ENCODE results near the gene GMEB2.
A peak's percentile ranks its signal among the peaks of the same experiment; 100 is the strongest.
"Not testable (repeated sequence)": the region's sequence is repeated elsewhere in the genome, so short reads cannot be mapped to it uniquely, and the experiment has no call there.

Gene GMEB2

GRCh38 chr20:63656451-63656850 lies 29.6 kb upstream of the GMEB2 start:
- DNase-seq: no peak

GRCh38 chr20:63655249-63655648 lies 28.3 kb upstream of the GMEB2 start:
- no peak for DNase-seq

- DNase-seq: no peak
These were observed 27.2 kb upstream of the GMEB2 start for GRCh38 chr20:63653974-63654668.

- peak; percentile 65 for DNase-seq
These were observed 26.4 kb upstream of the GMEB2 start, which contains the start of gene STMN3 for GRCh38 chr20:63653041-63653973. Gene STMN3, minus strand, starts transcription at chr20:63653424. Its CDS starts 79 bp downstream, at chr20:63653345.

DNA sequence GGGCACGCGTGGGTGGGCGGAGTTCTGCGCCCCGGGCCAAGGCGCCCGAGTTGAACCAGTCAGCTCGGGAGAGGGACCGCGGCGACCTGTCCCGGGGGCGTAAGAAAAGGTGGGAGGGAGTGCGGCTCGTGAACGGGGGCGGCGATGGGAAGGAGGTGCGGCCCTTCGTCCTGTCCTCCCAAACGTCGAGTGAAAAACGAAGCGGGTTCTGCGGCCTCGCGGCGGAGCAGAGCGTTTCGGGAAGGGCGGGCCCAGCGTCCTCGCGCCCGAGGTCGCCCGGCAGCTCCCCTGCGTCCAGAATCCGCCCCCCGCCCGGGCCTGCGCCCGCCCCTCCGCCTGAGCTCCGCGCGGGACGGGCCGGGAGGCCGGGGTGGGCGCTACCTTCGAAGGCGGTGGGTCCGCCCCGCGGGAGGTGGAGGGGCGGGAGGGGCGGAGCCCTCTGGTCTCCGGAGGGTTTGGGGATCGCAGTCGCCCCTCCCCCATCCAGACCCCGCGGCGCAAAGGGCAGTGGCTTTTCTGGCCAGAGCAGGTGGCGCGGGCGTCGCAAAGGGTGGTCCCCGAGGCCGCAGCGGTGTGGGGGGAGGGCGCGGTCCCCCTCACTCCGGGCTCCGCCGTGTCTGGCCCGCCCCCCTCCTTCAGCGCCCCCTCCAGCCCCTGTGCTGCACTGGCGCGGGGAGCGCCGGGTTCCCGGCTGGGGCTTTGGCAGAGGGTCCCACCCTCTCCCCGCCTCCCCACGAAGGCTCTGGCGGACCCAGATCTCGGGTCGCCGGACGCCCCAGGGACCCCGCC lies 25.5 kb upstream of the GMEB2 start:
- DNase-seq: no peak

- DNase-seq: no peak
These were observed 25.0 kb upstream of the GMEB2 start for GRCh38 chr20:63651942-63652191.

GRCh38 chr20:63650486-63650885 lies 23.6 kb upstream of the GMEB2 start:
- DNase-seq: not testable (repeated sequence)

DNA sequence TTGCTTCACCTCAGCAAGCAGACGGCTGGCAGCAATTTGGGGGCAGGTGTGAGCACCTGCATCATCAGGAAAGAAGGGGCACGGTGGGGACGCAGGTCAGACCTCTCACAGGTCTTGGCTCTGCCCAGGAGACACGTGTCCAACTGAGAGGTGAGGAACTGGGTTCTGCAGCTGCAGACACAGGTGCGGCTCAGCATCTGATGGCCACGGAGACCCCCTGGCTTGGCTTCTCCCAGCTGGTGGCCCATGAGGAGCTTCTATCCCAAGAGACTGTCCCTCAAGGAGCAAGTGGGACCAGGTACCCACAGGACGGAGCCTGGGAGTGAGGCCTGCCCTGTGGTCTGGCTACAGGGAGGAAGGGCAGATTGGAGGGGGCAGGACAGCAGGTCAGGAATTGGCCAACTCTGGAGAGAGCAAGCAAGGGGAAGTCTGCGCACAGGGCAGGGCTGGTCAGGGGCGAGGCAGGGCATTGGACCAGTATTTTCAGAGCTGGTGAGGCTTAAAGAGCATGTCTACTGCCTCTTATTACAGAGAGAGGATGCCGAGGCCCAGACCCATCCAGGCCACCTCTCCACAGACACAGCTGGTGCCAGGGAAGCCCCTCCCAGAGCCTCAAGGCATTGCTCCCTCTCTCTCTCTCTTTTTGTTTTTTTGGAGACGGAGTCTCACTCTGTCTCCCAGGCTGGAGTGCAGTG lies 22.1 kb upstream of the GMEB2 start:
- DNase-seq: no peak

- no peak for DNase-seq
These were observed 21.3 kb upstream of the GMEB2 start for GRCh38 chr20:63648190-63648589.

- no peak for DNase-seq
These were observed 18.3 kb upstream of the GMEB2 start for GRCh38 chr20:63645218-63645617.

- DNase-seq: no peak
These were observed 17.0 kb upstream of the GMEB2 start for GRCh38 chr20:63643946-63644345.

GRCh38 chr20:63643499-63643898 lies 16.6 kb upstream of the GMEB2 start:
- DNase-seq: no peak

DNA sequence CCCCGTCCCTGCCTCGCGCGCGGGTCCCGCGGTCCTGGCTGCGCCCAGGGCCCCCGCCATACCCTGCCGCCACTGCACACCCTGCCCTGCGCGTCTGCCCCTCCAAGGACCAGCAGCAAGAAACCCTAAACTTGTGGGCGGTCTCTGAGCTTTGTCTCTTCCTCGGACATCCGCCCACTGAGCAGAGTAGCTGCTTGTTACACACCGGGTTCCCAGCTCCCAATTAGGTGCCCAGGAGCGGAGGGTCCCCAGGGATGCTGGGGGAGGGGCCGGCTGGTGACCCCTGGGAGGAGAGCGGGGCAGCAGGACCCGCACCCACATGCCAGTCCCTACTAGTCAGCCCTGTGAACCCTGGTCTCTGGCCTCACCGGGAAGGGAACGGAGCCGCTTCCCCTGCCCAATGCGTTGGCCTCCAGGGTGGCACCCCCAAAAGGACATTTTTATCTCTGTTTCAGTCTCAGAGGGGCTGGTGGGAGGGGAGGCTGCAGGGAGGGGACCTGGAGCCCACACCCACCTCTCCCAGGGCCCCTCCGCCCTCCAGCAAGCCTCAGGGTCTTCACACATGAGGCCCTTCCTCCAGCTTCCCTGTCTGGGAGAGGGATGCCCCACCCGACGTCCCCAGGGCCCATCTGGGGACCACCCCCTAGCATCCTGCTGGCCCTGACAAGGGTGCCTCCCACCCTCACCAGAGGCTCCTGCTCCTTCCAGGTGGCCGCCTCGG lies 15.8 kb upstream of the GMEB2 start:
- no peak for DNase-seq

GRCh38 chr20:63641792-63642523 lies 15.1 kb upstream of the GMEB2 start:
- DNase-seq: peak; percentile 79

DNA sequence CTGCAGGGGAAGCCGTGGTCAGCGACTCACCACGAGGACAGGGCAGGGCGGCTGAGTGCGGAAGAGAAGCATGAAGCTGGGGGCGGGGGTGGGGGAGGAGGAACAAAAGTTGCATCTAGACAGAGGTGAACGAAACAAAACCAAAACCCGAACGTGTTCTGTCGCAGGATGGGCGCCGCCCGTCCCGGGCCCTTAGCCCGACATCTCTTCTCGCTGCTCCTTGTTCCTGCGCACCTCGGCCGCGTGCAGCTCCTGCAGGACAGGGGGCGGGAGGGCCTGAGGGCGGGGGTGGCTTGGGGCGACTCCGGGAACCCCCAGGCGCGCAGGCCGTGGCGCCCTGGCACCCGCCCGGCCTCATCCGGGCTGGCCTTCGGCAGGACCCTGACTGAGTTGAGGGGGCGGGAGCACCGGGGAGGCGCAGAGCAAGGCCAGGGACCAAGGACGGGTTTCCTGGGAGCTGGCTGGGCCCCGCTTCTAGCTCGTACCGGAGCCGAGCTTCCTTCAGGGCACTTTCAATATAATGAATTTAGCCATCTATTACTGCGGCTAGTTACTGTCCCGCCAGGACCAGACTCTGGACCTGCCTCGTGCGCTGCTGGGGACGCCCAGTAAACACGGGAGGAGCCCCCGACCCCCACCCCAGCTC lies 14.4 kb upstream of the GMEB2 start:
- DNase-seq: no peak

- not testable (repeated sequence) for DNase-seq
These were observed 13.8 kb upstream of the GMEB2 start for GRCh38 chr20:63640686-63641085.

- DNase-seq: no peak
These were observed 13.2 kb upstream of the GMEB2 start for GRCh38 chr20:63640086-63640485.

DNA sequence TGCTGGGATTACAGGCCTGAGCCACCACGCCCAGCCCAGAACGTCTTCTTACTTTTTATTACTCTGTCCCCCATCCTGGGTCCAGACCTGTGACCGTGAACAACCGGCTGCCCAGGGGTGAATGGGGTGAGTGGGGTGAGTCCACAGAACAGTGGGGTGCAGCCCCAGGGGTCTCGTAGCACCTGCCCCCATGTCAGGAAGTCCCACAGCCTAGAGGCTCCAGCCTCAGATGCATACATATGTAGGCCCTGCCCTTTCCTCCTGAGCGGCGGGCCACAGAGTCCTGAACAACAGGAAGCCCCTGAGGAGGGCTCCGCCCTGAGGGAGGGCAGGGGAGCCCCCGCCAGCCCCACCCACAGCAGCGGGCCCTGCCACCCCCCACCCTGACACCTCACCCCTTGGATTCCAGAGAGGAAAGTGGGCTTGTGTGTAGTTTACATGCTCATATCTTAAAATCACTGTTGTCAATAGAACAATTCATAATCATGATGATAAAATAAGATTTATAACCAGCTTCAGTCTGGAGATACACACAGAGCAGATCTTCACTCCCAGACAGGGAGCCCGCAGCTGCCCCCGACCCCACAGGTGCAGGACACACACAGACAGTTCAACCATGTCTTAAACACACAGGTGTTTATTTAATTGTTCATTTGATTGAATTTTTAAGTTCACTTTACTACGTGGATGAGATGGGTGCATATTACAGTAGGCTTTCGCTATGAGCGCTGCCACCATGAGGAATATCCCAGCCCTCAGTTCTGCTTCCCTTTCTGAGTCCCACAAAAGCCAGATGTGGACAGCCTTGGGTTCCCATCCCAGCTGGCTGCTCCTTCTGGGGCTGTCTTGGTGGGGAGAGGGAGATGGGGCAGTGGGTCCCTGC lies 12.4 kb upstream of the GMEB2 start:
- no peak for DNase-seq

DNA sequence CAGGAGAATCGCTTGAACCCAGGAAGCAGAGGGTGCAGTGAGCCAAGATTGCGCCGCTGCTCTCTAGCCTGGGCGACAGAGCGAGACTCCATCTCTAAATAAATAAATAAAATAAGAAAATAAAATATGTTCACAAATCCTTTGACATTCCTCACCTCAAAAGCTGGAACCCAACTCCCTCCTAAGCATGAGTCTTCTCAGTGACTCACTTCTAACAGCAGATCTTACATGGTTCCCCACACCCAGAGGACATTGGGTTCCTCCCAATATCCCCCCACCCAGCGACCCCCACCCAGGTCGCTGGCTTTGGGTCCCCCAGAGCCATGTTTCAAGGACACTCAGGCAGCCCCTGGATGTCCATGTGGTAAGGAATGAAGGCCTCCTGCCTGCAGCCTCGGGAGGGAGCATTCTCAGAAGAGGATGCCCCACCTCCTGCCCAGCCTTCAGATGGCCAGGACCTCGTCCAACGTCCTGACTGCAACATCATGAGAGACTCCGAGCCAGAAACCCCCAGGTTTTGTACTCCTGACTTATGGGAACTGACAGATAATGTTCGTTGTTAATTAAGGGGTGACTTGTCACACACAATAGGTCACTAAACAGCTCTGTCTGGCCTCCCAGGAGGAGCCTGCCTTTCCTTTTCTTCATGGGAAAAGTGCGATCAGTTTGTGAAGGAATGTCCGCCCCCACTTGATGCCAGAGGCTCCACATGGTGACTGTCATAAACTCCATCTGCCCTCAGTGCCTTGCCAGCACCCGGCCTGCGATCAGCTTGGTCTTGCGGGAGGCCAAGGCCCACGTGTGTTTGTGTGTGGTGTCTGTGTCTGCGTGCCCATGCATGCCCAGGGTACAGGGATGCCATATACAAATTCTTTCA lies 10.1 kb upstream of the GMEB2 start:
- DNase-seq: no peak
